Breast epithelium (tissue), 3 donors: ENCODE measurements around the gene SHROOM2.

Source experiments
- POLR2A ChIP-seq: fragments of 450-650 bp; IDR thresholded peaks from one replicate; pipeline ENCODE4 v1.6.1; 2016; ENCODE audit warnings: antibody characterized with exemption, mild to moderate bottlenecking, moderate library complexity
- POLR2AphosphoS5 ChIP-seq, 3 donors: sonication (generic); formaldehyde crosslinking; IDR thresholded peaks; one replicate each; pipeline ENCODE4 v1.6.1; 2017; ENCODE audit warnings: antibody characterized with exemption in 3 of 3
- TF ChIP-seq, protein P1 (sequence below), 3 donors: fragments of 450-650 bp; IDR thresholded peaks; one replicate each; pipeline ENCODE4 v1.5.1; 2016 to 2017; ENCODE audit warnings: antibody characterized with exemption in 3 of 3, mild to moderate bottlenecking in 3 of 3, moderate library complexity in 3 of 3

DNA sequence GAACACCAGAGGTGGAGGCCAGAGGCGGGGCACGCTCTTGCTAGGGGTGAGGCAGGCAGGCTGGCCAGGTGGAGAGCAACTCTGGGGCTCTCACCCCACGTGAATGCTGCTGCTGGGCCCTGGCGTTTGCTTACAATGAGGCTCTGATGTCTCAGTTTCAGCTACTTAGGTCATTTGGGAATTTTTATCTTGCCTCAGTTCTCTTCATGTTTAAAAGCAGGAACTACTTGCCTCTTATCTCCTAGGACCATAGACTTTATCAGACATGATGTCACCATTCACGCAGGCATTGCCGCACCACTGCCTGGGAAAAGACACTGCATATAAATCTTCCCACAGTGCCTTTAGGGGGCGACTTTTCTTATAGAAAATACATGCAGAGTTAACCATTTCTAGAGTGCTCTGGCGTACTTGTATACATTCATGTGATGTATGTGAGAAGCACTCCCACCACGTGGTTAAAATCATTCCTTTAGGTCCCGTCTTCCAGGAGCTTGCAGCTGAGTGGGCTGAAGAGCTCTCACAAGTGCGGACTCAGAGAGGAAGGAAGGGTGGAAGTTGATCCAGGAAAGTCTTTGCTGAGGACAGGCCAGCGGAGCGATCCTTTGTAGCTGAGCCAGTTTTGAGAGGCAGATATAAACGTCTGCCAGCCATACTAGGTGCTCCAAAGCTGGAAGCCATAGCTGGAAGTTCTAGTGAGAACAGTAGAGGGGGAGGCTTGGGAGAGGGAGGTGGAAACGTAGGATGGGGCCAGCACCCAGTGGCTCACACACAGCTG is 96.6 kb downstream of the SHROOM2 start:
- TF ChIP-seq POLR2A (no peak), POLR2AphosphoS5 (IDR thresholded peaks at IDR 0.05) (no peak)
- TF ChIP-seq, protein P1, sequence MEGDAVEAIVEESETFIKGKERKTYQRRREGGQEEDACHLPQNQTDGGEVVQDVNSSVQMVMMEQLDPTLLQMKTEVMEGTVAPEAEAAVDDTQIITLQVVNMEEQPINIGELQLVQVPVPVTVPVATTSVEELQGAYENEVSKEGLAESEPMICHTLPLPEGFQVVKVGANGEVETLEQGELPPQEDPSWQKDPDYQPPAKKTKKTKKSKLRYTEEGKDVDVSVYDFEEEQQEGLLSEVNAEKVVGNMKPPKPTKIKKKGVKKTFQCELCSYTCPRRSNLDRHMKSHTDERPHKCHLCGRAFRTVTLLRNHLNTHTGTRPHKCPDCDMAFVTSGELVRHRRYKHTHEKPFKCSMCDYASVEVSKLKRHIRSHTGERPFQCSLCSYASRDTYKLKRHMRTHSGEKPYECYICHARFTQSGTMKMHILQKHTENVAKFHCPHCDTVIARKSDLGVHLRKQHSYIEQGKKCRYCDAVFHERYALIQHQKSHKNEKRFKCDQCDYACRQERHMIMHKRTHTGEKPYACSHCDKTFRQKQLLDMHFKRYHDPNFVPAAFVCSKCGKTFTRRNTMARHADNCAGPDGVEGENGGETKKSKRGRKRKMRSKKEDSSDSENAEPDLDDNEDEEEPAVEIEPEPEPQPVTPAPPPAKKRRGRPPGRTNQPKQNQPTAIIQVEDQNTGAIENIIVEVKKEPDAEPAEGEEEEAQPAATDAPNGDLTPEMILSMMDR (IDR thresholded peaks at IDR 0.05) = no peak
